T-helper 1 cell treated with Interleukin-12 subunit alpha and Interleukin-12 subunit beta and Interleukin-4 antibody, amounts not matched to agents 30 μg/mL and 1 μg/mL, for 36 hours (primary cell): ENCODE results near the gene TTC33.
"Not testable (repeated sequence)": the region's sequence is repeated elsewhere in the genome, so short reads cannot be mapped to it uniquely, and the experiment has no call there.

Experiments used
- H3K27ac Mint-ChIP-seq: one replicate; pipeline ENCODE4 v1.8.0; 2021; ENCODE audit warnings: mild to moderate bottlenecking, mixed read lengths
- H3K27me3 Mint-ChIP-seq: one replicate; pipeline ENCODE4 v1.8.0; 2021; ENCODE audit warnings: low read depth, mixed read lengths
- H3K36me3 Mint-ChIP-seq: one replicate; pipeline ENCODE4 v1.8.0; 2021; ENCODE audit warnings: low read depth, mixed read lengths
- H3K4me1 Mint-ChIP-seq: one replicate; pipeline ENCODE4 v1.8.0; 2021; ENCODE audit warnings: low read depth, mixed read lengths
- H3K4me3 Mint-ChIP-seq: one replicate; pipeline ENCODE4 v1.8.0; 2021; ENCODE audit warnings: mild to moderate bottlenecking, moderate library complexity, mixed read lengths
- H3K9me3 Mint-ChIP-seq: one replicate; pipeline ENCODE4 v1.8.0; 2021; ENCODE audit warnings: mixed read lengths

TTC33 gene

GRCh38 chr5:40674661-40675235, 81.0 kb downstream of the TTC33 start:
- Mint-ChIP-seq H3K4me1 (peaks cover 59% of the 10 kb centered on the region), H3K27me3 (no peaks in the 10 kb centered on the region), H3K36me3 (peaks cover 1% of the 10 kb centered on the region), H3K4me3 (no peak overlapping the region), H3K9me3 (no peaks in the 10 kb centered on the region), H3K27ac (no peak overlapping the region)

- H3K27ac Mint-ChIP-seq = no peak overlapping the region
- no peaks in the 10 kb centered on the region for H3K36me3 Mint-ChIP-seq
- peaks cover 56% of the 10 kb centered on the region for H3K4me1 Mint-ChIP-seq
- no peak overlapping the region for H3K4me3 Mint-ChIP-seq
- no peaks in the 10 kb centered on the region for H3K9me3 Mint-ChIP-seq
- H3K27me3 Mint-ChIP-seq = no peaks in the 10 kb centered on the region
Observed at GRCh38 chr5:40672425-40672824, 83.3 kb downstream of the TTC33 start.

- Mint-ChIP-seq H3K27me3 (no peaks in the 10 kb centered on the region), H3K4me1 (peaks cover 35% of the 10 kb centered on the region), H3K4me3 (no peak overlapping the region), H3K9me3 (no peaks in the 10 kb centered on the region), H3K36me3 (no peaks in the 10 kb centered on the region), H3K27ac (no peak overlapping the region)
Observed at GRCh38 chr5:40669606-40670390, 86.0 kb downstream of the TTC33 start.

- Mint-ChIP-seq H3K9me3 (no peaks in the 10 kb centered on the region), H3K27me3 (no peaks in the 10 kb centered on the region), H3K27ac (no peak overlapping the region), H3K4me1 (peaks cover 14% of the 10 kb centered on the region), H3K36me3 (no peaks in the 10 kb centered on the region), H3K4me3 (no peak overlapping the region)
Observed at GRCh38 chr5:40667161-40667663, 88.5 kb downstream of the TTC33 start.

- Mint-ChIP-seq H3K4me3 (no peak overlapping the region), H3K27ac (no peak overlapping the region), H3K9me3 (no peaks in the 10 kb centered on the region), H3K27me3 (no peaks in the 10 kb centered on the region), H3K36me3 (no peaks in the 10 kb centered on the region), H3K4me1 (peaks cover 13% of the 10 kb centered on the region)
Observed at GRCh38 chr5:40666657-40667056, 89.1 kb downstream of the TTC33 start.

GRCh38 chr5:40665635-40666298, 90.0 kb downstream of the TTC33 start:
- H3K4me1 Mint-ChIP-seq = peaks cover 13% of the 10 kb centered on the region
- no peaks in the 10 kb centered on the region for H3K9me3 Mint-ChIP-seq
- no peaks in the 10 kb centered on the region for H3K36me3 Mint-ChIP-seq

GRCh38 chr5:40660751-40661150, 95.0 kb downstream of the TTC33 start:
- H3K27ac Mint-ChIP-seq = no peak overlapping the region

More at GRCh38 chr5:40665635-40666298, 90.0 kb downstream of the TTC33 start:
- no peak overlapping the region for H3K27ac Mint-ChIP-seq
- H3K4me3 Mint-ChIP-seq = no peak overlapping the region
- H3K27me3 Mint-ChIP-seq = no peaks in the 10 kb centered on the region

GRCh38 chr5:40656766-40657165, 99.0 kb downstream of the TTC33 start:
- H3K36me3 Mint-ChIP-seq = peaks cover 11% of the 10 kb centered on the region
- no peak overlapping the region for H3K4me3 Mint-ChIP-seq
- peaks cover 6% of the 10 kb centered on the region for H3K27me3 Mint-ChIP-seq
- peaks cover 55% of the 10 kb centered on the region for H3K4me1 Mint-ChIP-seq
- H3K27ac Mint-ChIP-seq = no peak overlapping the region
- peaks cover 16% of the 10 kb centered on the region for H3K9me3 Mint-ChIP-seq

More at GRCh38 chr5:40660751-40661150, 95.0 kb downstream of the TTC33 start:
- peaks cover 16% of the 10 kb centered on the region for H3K9me3 Mint-ChIP-seq
- H3K27me3 Mint-ChIP-seq = peaks cover 6% of the 10 kb centered on the region
- peaks cover 11% of the 10 kb centered on the region for H3K36me3 Mint-ChIP-seq
- H3K4me3 Mint-ChIP-seq = no peak overlapping the region
- H3K4me1 Mint-ChIP-seq = peaks cover 21% of the 10 kb centered on the region

GRCh38 chr5:40656091-40656490, 99.7 kb downstream of the TTC33 start:
- not testable (repeated sequence) for H3K4me3 Mint-ChIP-seq, H3K27ac Mint-ChIP-seq, H3K27me3 Mint-ChIP-seq
- Mint-ChIP-seq H3K9me3 (peaks cover 16% of the 10 kb centered on the region), H3K36me3 (peaks cover 11% of the 10 kb centered on the region), H3K4me1 (peaks cover 56% of the 10 kb centered on the region)

GRCh38 chr5:40655138-40655537, 100.6 kb downstream of the TTC33 start:
- Mint-ChIP-seq H3K36me3 (peaks cover 11% of the 10 kb centered on the region), H3K4me1 (peaks cover 61% of the 10 kb centered on the region), H3K4me3 (peak overlapping the region; percentile 91), H3K9me3 (peaks cover 16% of the 10 kb centered on the region), H3K27ac (peak overlapping the region; percentile 95), H3K27me3 (peaks cover 6% of the 10 kb centered on the region)

GRCh38 chr5:40654377-40654991, 101.3 kb downstream of the TTC33 start:
- peak overlapping the region; percentile 91 for H3K4me3 Mint-ChIP-seq
- H3K36me3 Mint-ChIP-seq = peaks cover 13% of the 10 kb centered on the region
- H3K4me1 Mint-ChIP-seq = peaks cover 67% of the 10 kb centered on the region
- H3K27ac Mint-ChIP-seq = peak overlapping the region; percentile 95
- peaks cover 6% of the 10 kb centered on the region for H3K27me3 Mint-ChIP-seq
- peaks cover 16% of the 10 kb centered on the region for H3K9me3 Mint-ChIP-seq

- Mint-ChIP-seq H3K4me3 (peak overlapping the region; percentile 91), H3K27me3 (no peaks in the 10 kb centered on the region), H3K27ac (peak overlapping the region; percentile 95), H3K4me1 (peaks cover 64% of the 10 kb centered on the region), H3K9me3 (peaks cover 8% of the 10 kb centered on the region), H3K36me3 (peaks cover 12% of the 10 kb centered on the region)
Observed at GRCh38 chr5:40653221-40654022, 102.3 kb downstream of the TTC33 start.

- H3K36me3 Mint-ChIP-seq = peaks cover 15% of the 10 kb centered on the region
- peaks cover 66% of the 10 kb centered on the region for H3K4me1 Mint-ChIP-seq
- no peaks in the 10 kb centered on the region for H3K27me3 Mint-ChIP-seq
- H3K4me3 Mint-ChIP-seq = peak overlapping the region; percentile 91
- peaks cover 11% of the 10 kb centered on the region for H3K9me3 Mint-ChIP-seq
- peak overlapping the region; percentile 95 for H3K27ac Mint-ChIP-seq
Observed at GRCh38 chr5:40652441-40653220, 103.1 kb downstream of the TTC33 start.
